ENCODE results near the gene ZNF580. TPM values are rescaled to one million over a fixed set of nuclear protein-coding genes. Genes with fewer than 3 reads are reported as not detected.

Gene ZNF580
- total and polyA plus RNA-seq, 11 donors = 8.2 to 41.5 (median 21.1) TPM

DNA sequence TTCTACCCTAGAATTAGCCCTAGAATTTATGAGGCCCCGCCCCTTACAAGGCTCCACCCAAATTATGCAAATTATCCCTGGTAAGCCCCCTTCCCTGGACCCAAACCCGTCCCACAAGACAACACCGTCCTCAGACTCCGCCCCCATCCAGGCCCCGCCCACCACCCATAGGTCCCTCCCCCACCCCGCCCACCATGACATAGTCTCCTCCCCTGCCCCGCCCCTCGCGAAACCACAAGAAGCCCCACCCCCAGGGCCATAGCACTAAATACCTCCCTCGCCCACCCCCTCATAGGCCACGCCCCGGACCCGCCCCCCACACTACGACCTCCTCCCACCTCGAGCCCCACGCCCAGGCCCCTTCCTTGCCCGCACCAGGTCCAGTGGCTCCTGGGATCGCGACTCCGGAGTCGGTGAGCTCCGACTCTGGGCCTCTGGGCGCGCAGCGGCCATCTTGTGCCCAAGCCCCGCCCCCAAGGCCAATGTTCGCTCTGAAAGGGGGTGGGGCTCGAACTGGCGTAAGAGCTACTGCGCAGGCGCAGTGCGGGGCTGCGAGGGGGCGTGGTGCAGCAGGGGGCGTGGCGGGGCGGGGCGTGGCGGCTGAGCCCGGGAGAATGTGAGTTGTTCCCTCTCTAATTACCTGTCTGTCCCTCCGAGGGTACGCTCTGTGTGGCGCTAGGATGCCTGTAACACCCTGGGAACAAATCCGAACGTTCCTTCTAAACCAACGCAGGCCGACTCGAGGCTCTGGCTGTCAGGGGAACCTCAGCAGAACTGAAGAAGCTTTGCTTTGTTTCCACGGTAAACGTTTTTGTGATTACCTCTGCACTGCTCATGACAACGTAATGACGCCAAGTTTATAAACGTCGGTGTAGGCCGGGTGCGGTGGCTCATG, 16.4 kb upstream of the ZNF580 start, which contains the start of gene ZNF784:
Gene ZNF784 (minus strand): TSS at position 458 of the 895 bp plus-strand sequence. CDS start 5 bp downstream, at position 453.
- intact Hi-C loops (cut with DNase I) = loop anchor here in 3 of 10 donors (5.0 kb wide), 3 partner anchors 107 to 162 kb away; partner anchors contain the start of genes C19orf85 (in 1 of the 3) and ISOC2 (in 1 of the 3)
- peak; percentile 87 to 97 (median 92) for ATAC-seq

DNA sequence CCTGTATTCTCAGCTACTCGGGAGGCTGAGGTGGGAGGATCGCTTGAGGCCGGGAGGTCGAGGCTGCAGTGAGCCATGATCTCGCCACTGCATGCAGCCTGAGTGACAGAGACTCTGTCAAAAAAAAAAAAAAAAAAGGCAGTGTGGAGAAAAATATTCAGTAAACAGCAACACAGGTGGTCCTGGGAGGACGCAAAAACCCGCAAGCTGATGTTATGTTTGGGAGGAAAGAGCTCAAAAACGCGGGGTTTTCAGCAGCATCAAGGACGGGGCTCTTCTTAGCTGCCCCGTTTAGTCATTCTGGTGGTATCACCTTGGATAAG, 15.8 kb upstream of the ZNF580 start:
- H3K9me3 ChIP-seq = no peaks in the 10 kb centered on the region
- 44 to 55% (median 47%) methylated on average over 11 of the region's 11 CpGs for WGBS, 4 donors
- peaks cover 0 to 42% (median 11%) of the 10 kb centered on the region in 12 donors for H3K4me1 ChIP-seq
- peak overlapping the region in 9 of 12 donors; percentile 55 to 73 (median 64) for H3K4me3 ChIP-seq
- no peak for ATAC-seq
- peaks cover 0 to 20% (median 5%) of the 10 kb centered on the region in 9 donors for H3K36me3 ChIP-seq
- no peaks in the 10 kb centered on the region for H3K27me3 ChIP-seq
- intact Hi-C loops (cut with DNase I) = loop anchor here in 2 of 10 donors (5.0 kb wide), 2 partner anchors 113 to 163 kb away; partner anchors contain the start of genes C19orf85 (in 1 of the 2) and ISOC2 (in 1 of the 2)
- peak overlapping the region in 8 of 12 donors; percentile 78 to 96 (median 93) for H3K27ac ChIP-seq
- TF ChIP-seq POLR2A (IDR thresholded peaks at IDR 0.05) (no peak), CTCF (IDR thresholded peaks at IDR 0.05) (no peak)
- no peak for DNase-seq

More for the DNA sequence above, 16.4 kb upstream of the ZNF580 start, which contains the start of gene ZNF784:
- peaks cover 0 to 20% (median 5%) of the 10 kb centered on the region in 9 donors for H3K36me3 ChIP-seq
- WGBS, 4 donors = 0 to 1% (median 0%) methylated on average over 39 to 56 of the region's 56 CpGs
- TF ChIP-seq CTCF (IDR thresholded peaks at IDR 0.05) (no peak), POLR2A (IDR thresholded peaks at IDR 0.05) (peak in 1 of 2 donors; percentile 42)
- DNase-seq = peak; percentile 92 to 98 (median 94)
- H3K9me3 ChIP-seq = no peaks in the 10 kb centered on the region
- peaks cover 0 to 45% (median 11%) of the 10 kb centered on the region in 12 donors for H3K4me1 ChIP-seq
- H3K27me3 ChIP-seq = no peaks in the 10 kb centered on the region
- peak within 1 kb of the TSS; percentile 78 to 96 (median 92) for H3K27ac ChIP-seq
- H3K4me3 ChIP-seq = peak within 1 kb of the TSS; percentile 7 to 73 (median 63)

DNA sequence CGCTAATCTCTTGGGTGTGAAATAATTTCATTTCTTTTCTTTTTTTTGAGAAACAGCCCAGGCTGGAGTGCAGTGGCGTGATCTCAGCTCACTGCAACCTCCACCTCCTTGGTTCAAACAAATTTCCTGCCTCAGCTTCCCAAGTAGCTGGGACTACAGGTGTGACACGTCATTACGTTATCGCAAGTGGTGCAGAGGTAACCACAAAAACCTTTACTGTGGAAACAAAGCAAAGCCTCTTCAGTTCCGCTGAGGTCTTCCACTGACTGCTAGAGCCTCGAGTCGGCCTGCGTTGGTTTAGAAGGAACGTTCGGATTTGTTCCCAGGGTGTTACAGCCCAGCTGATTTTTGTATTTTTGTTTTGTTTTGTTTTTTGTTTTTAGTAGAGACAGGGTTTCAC, 14.5 kb upstream of the ZNF580 start:
- 87 to 91% (median 90%) methylated on average over 11 of the region's 11 CpGs for WGBS, 4 donors
- ATAC-seq (no peak), DNase-seq (peak in 1 of 5 donors; percentile 10)
- H3K27ac ChIP-seq = no peak overlapping the region
- no peaks in the 10 kb centered on the region for H3K27me3 ChIP-seq
- TF ChIP-seq POLR2A (IDR thresholded peaks at IDR 0.05) = no peak
- TF ChIP-seq CTCF (IDR thresholded peaks at IDR 0.05) = no peak
- H3K4me1 ChIP-seq = peaks cover 0 to 30% (median 11%) of the 10 kb centered on the region in 12 donors
- no peak overlapping the region for H3K4me3 ChIP-seq
- H3K36me3 ChIP-seq = peaks cover 0 to 12% (median 5%) of the 10 kb centered on the region in 9 donors
- H3K9me3 ChIP-seq = no peaks in the 10 kb centered on the region
- intact Hi-C loops (cut with DNase I) = loop anchor here in 2 of 10 donors (5.0 kb wide), 2 partner anchors 114 to 164 kb away; partner anchors contain the start of genes C19orf85 (in 1 of the 2) and ISOC2 (in 1 of the 2)

DNA sequence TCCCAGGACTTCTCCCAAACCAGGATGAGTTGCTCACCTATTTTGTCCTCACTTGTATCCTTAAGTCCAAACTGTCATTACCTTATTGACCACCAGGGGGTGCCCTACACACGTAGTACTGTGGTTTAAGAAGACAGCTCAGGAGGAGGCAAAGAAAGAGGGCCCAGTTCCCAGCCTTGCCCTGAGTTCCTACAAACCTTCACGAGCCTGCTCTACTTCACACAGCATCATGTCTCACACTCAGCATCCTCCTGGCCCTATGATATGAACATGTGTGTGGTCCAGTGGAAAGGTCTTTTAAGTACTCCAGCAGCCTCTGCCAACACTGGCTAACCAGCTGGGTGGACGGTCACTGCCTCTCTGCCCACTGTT, 8.4 kb upstream of the ZNF580 start:
- no peaks in the 10 kb centered on the region for H3K9me3 ChIP-seq
- no peaks in the 10 kb centered on the region for H3K36me3 ChIP-seq
- peak overlapping the region in 1 of 12 donors; percentile 67 for H3K27ac ChIP-seq
- ATAC-seq (peak; percentile 16 to 62 (median 58)), DNase-seq (peak; percentile 42 to 86 (median 83))
- H3K27me3 ChIP-seq = no peaks in the 10 kb centered on the region
- intact Hi-C loops (cut with DNase I) = loop anchor here in 9 of 10 donors (1.0 to 10.0 kb wide), 14 partner anchors 28 to 248 kb away; partner anchors contain the start of genes C19orf85 (in 1 of the 9), FIZ1 (in 1 of the 9), ISOC2 (in 1 of the 9) and RPL28 (in 1 of the 9)
- H3K4me3 ChIP-seq = no peak overlapping the region
- H3K4me1 ChIP-seq = peaks cover 6 to 40% (median 22%) of the 10 kb centered on the region in 12 donors
- TF ChIP-seq POLR2A (IDR thresholded peaks at IDR 0.05) = no peak
- peak; percentile 78 to 97 (median 86) for TF ChIP-seq CTCF (IDR thresholded peaks at IDR 0.05)
- 20 to 30% (median 28%) methylated on average over 3 of the region's 3 CpGs for WGBS, 4 donors

Data from heart left ventricle (tissue), 16 donors.